HFFc6 (cell line): ENCODE data around the gene PRDM5. TPM values are rescaled to one million over a fixed set of nuclear protein-coding genes. Genes with fewer than 3 reads are reported as not detected.
"Not testable (repeated sequence)": the region's sequence is repeated elsewhere in the genome, so short reads cannot be mapped to it uniquely, and the experiment has no call there.

ENCODE experiments used
- DNase-seq: peaks from one replicate; pipeline ENCODE4 v3.0.0-alpha.2; 2018
- H3K27ac Mint-ChIP-seq: 2 replicates; pipeline ENCODE4 v1.8.0; 2020; ENCODE audit warnings: mild to moderate bottlenecking, mixed read lengths
- H3K27me3 Mint-ChIP-seq: 2 replicates; pipeline ENCODE4 v1.8.0; 2021; ENCODE audit warnings: mild to moderate bottlenecking, moderate library complexity, mixed read lengths; ENCODE audit not compliant: insufficient read depth
- H3K36me3 Mint-ChIP-seq: 2 replicates; pipeline ENCODE4 v1.8.0; 2021; ENCODE audit warnings: low read depth, mixed read lengths
- H3K4me1 Mint-ChIP-seq: 2 replicates; pipeline ENCODE4 v1.8.0; 2020; ENCODE audit warnings: low read depth, mixed read lengths
- H3K4me3 Mint-ChIP-seq: 2 replicates; pipeline ENCODE4 v1.8.0; 2020; ENCODE audit warnings: mild to moderate bottlenecking, moderate library complexity, mixed read lengths
- H3K9me3 Mint-ChIP-seq: 2 replicates; pipeline ENCODE4 v1.8.0; 2020; ENCODE audit warnings: mild to moderate bottlenecking, mixed read lengths
- CTCF ChIP-seq: fragments of 200-600 bp; sonication (generic); IDR thresholded peaks from 2 replicates; pipeline ENCODE4 v1.5.0; 2021; ENCODE audit warnings: antibody characterized with exemption, mild to moderate bottlenecking
- total RNA-seq, 6 experiments: library from RNA; stranded (reverse); fragmentation: NEBNext Ultra II Directional; extraction: Animal tissue kit (Norgen Biotek cat#: 25700); gene quantifications; 2 replicates in 1 of 6; 3 replicates in 5 of 6; pipeline ENCODE4 v1.2.3, GENCODE V29; 2021

PRDM5 gene
- total RNA-seq, 6 experiments from 2014 or later, result 8.3 to 13.4 (median 12.5) TPM

- no peak for DNase-seq
- no peaks in the 10 kb centered on the region for H3K36me3 Mint-ChIP-seq
- no peak overlapping the region for H3K27ac Mint-ChIP-seq
These were observed 262.8 kb downstream of the PRDM5 start for GRCh38 chr4:120659616-120660170.

GRCh38 chr4:120658772-120659171 lies 263.8 kb downstream of the PRDM5 start:
- Mint-ChIP-seq H3K27me3 (no peaks in the 10 kb centered on the region), H3K4me1 (no peaks in the 10 kb centered on the region), H3K36me3 (no peaks in the 10 kb centered on the region), H3K4me3 (no peak overlapping the region), H3K9me3 (no peaks in the 10 kb centered on the region), H3K27ac (no peak overlapping the region)
- no peak for TF ChIP-seq CTCF
- DNase-seq, result no peak

More at GRCh38 chr4:120659616-120660170, 262.8 kb downstream of the PRDM5 start:
- TF ChIP-seq CTCF, result no peak
- H3K4me1 Mint-ChIP-seq, result no peaks in the 10 kb centered on the region
- no peaks in the 10 kb centered on the region for H3K9me3 Mint-ChIP-seq
- no peak overlapping the region for H3K4me3 Mint-ChIP-seq
- H3K27me3 Mint-ChIP-seq, result no peaks in the 10 kb centered on the region

- Mint-ChIP-seq H3K27me3 (peaks cover 2% of the 10 kb centered on the region; the same call in 1 of the 2 replicates), H3K4me1 (no peaks in the 10 kb centered on the region), H3K27ac (no peak overlapping the region), H3K36me3 (no peaks in the 10 kb centered on the region), H3K4me3 (no peak overlapping the region), H3K9me3 (peaks cover 17% of the 10 kb centered on the region)
- TF ChIP-seq CTCF, result no peak
- no peak for DNase-seq
These were observed 268.5 kb downstream of the PRDM5 start for GRCh38 chr4:120653804-120654573.

DNA sequence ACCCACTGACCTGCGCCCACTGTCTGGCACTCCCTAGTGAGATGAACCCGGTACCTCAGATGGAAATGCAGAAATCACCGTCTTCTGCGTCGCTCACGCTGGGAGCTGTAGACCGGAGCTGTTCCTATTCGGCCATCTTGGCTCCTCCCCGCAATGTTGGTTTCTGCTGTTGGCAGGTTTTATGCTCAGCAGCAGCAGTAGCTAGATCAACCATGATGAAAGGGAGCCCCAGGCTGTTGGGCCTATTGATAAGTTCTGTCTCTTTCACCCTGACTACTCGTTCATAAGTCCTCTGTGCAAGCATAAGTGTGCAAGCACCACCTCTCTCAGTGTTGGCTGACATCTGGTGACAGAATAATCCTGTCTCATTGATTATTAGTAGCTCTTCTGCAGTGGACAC lies 274.2 kb downstream of the PRDM5 start:
- H3K27me3 Mint-ChIP-seq, H3K4me1 Mint-ChIP-seq, H3K4me3 Mint-ChIP-seq, H3K36me3 Mint-ChIP-seq, H3K27ac Mint-ChIP-seq, DNase-seq: not testable (repeated sequence)
- peaks cover 29% of the 10 kb centered on the region for H3K9me3 Mint-ChIP-seq

Other genes starting within 250 kb of the PRDM5 start
- under 1 TPM in 2 of 6 experiments, not detected in 4; 0.12 to 0.14 TPM for gene NDNF, start 149.8 kb upstream of the PRDM5 start, total RNA-seq
- under 1 TPM; 0.31 to 0.70 (median 0.47) TPM for gene TNIP3, start 241.6 kb upstream of the PRDM5 start, total RNA-seq